CD4-positive, alpha-beta T cell treated with Interleukin-17A for 1 hour (primary cell): Measurements from ENCODE around the gene NFYC.

Experiments
- DNase-seq: peaks from one replicate; pipeline ENCODE4 v3.0.0-alpha.2; 2020

NFYC gene

GRCh38 chr1:40740039-40740996, 48.8 kb downstream of the NFYC start:
- DNase-seq: no peak

GRCh38 chr1:40740997-40741736, 49.7 kb downstream of the NFYC start:
- DNase-seq: no peak

- no peak for DNase-seq
Observed at GRCh38 chr1:40742363-40743061, 51.0 kb downstream of the NFYC start.

- no peak for DNase-seq
Observed at GRCh38 chr1:40743452-40743851, 51.9 kb downstream of the NFYC start.

- no peak for DNase-seq
Observed at GRCh38 chr1:40743860-40744259, 52.4 kb downstream of the NFYC start.

GRCh38 chr1:40745176-40745575, 53.7 kb downstream of the NFYC start:
- DNase-seq: no peak

GRCh38 chr1:40746344-40747090, 55.0 kb downstream of the NFYC start:
- no peak for DNase-seq

- DNase-seq: no peak
Observed at GRCh38 chr1:40748841-40749718, 57.6 kb downstream of the NFYC start.

GRCh38 chr1:40749817-40750216, 58.3 kb downstream of the NFYC start:
- DNase-seq: no peak

GRCh38 chr1:40750451-40750908, 59.0 kb downstream of the NFYC start:
- DNase-seq: no peak

- DNase-seq: no peak
Observed at GRCh38 chr1:40751802-40752201, 60.3 kb downstream of the NFYC start.

GRCh38 chr1:40753142-40753882, 61.8 kb downstream of the NFYC start:
- no peak for DNase-seq

GRCh38 chr1:40754201-40754600, 62.7 kb downstream of the NFYC start:
- DNase-seq: no peak

- DNase-seq: no peak
Observed at GRCh38 chr1:40755067-40755466, 63.6 kb downstream of the NFYC start.

GRCh38 chr1:40756523-40756922, 65.0 kb downstream of the NFYC start:
- DNase-seq: no peak

- no peak for DNase-seq
Observed at GRCh38 chr1:40757084-40757483, 65.6 kb downstream of the NFYC start.

GRCh38 chr1:40758004-40758403, 66.5 kb downstream of the NFYC start:
- DNase-seq: no peak

GRCh38 chr1:40758578-40759343, 67.3 kb downstream of the NFYC start:
- no peak for DNase-seq

- DNase-seq: no peak
Observed at GRCh38 chr1:40760984-40761383, 69.5 kb downstream of the NFYC start.
